Stimulated activated CD8-positive, alpha-beta memory T cell treated with anti-CD3 and anti-CD28 coated beads, Interleukin-7, amount 100 ng/mL, for 24 hours (primary cell): Measurements from ENCODE around the gene SEMA7A.
A peak's percentile ranks its signal among the peaks of the same experiment; 100 is the strongest.
"Not testable (repeated sequence)": the region's sequence is repeated elsewhere in the genome, so short reads cannot be mapped to it uniquely, and the experiment has no call there.

Experiments used
- DNase-seq: peaks from one replicate; pipeline ENCODE4 v3.0.0-alpha.2; 2020; ENCODE audit warnings: low read depth

Gene SEMA7A, protein sequence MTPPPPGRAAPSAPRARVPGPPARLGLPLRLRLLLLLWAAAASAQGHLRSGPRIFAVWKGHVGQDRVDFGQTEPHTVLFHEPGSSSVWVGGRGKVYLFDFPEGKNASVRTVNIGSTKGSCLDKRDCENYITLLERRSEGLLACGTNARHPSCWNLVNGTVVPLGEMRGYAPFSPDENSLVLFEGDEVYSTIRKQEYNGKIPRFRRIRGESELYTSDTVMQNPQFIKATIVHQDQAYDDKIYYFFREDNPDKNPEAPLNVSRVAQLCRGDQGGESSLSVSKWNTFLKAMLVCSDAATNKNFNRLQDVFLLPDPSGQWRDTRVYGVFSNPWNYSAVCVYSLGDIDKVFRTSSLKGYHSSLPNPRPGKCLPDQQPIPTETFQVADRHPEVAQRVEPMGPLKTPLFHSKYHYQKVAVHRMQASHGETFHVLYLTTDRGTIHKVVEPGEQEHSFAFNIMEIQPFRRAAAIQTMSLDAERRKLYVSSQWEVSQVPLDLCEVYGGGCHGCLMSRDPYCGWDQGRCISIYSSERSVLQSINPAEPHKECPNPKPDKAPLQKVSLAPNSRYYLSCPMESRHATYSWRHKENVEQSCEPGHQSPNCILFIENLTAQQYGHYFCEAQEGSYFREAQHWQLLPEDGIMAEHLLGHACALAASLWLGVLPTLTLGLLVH

DNA sequence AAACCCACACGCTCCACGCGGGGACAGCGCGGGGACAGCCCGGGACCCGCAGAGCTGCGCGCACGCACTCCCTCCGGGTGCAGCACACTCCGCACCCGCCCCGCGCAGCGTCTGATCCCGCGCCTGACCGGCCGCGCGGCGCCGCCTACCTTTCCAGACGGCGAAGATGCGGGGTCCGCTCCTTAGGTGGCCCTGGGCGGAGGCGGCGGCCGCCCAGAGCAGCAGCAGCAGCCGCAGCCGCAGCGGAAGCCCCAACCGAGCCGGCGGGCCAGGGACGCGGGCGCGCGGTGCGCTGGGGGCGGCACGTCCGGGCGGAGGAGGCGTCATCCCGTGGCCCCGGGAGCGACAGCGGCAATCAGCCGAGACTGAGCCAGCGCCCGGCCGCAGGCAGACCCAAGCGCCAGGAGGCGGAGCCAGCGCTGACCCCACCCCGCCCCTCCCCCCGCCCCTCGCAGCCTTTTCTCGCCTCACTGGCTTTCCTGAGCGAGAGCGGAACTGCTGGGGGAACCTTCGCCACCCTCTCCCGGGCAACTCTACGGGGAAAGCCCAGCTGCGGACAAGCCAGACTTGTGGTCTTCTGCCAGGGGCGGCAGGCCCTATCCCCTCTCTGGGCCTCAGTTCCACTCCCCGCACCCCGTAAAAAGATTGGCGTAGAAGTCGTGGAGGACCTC is at the start of gene SEMA7A:
SEMA7A (minus strand) TSS at position 367 of the 671 bp plus-strand sequence; CDS start at position 327, 40 bp downstream.
- DNase-seq = peak; percentile 56

DNA sequence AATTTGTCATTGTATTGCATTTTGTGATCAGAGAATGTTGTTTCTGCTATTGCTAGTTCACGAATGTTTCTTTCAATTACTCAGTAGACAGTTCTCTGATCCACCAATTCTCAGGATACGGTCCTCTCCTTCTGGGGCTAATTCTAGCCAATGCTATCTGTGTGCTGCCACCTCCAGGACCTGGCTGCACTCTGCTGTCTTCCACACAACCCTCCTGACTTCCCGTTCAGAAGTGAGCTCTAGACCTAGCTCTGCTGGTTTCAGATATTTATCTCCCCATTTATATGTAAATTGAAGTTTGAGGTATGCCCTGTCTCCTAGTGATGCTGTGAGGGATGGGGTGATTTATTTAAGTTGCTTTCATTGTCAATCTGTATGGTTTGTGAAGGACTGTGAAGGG is 48.9 kb upstream of the SEMA7A start:
- DNase-seq = no peak

DNA sequence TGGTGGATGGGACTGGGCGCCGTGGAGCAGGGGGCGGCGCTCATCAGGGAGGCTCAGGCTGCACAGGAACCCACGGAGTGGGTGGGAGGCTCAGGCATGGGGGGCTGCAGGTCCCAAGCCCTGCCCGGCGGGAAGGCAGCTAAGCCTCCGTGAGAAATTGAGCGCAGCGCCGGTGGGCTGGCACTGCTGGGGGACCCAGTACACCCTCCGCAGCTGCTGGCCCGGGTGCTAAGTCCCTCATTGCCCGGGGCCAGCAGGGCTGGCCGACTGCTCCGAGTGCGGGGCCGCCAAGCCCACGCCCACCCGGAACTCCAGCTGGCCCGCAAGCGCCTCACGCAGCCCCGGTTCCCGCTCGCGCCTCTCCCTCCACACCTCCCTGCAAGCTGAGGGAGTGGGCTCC is 46.6 kb upstream of the SEMA7A start:
- DNase-seq = not testable (repeated sequence)

GRCh38 chr15:74471621-74472020 is 37.9 kb upstream of the SEMA7A start:
- not testable (repeated sequence) for DNase-seq

GRCh38 chr15:74470631-74471395 is 37.1 kb upstream of the SEMA7A start:
- DNase-seq = no peak

DNA sequence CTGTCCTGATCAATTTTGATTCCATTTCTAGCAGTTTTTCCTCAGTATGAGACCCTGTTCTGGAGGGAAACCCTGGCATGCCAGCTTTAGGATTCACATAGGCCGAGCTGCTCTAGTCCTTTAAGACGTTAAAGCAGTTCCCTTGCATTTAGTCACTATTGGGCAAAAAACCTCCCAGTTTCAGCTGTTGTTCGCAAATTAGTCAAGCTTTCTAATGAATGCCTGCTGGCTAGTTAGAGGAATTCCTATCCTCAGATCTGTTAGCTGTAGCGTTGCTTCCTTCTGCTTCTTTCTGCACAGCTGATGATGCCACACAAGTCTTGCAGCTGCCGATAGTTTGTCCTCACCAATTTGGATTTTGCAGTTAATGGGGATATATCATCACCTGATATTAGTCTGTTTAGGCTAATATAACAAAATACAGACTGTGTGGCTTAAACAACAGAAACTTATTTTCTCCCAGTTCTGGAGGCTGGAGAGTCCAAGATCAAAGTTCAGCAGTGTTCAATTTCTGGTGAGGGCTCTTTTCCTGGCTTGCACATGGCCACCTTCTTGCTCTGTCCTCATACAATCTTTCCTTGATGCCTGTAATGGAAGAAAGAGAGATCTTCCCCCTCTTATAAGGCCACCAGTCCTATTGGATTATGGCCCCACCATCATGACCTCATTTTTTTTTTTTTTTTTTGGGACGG is 34.7 kb upstream of the SEMA7A start:
- DNase-seq = no peak

DNA sequence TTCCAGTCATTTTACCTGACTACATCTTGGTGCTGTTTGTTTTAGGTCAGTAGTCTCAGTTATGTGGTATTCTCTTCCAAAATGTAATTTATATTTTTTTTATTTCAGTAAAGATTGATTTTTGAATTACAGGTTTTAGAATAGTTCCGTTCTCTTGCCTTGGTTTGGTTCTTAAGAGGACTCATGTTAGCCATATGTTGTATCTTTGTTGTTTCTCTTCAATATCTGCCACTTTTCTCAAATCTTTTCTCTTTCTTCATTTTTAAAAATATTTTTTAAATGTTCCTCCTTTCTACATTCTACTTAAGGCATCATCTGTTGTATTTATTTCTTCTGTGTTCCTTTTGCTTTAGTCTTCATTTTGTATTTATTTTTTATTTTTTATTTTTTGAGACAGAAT is 32.8 kb upstream of the SEMA7A start:
- DNase-seq = no peak

DNA sequence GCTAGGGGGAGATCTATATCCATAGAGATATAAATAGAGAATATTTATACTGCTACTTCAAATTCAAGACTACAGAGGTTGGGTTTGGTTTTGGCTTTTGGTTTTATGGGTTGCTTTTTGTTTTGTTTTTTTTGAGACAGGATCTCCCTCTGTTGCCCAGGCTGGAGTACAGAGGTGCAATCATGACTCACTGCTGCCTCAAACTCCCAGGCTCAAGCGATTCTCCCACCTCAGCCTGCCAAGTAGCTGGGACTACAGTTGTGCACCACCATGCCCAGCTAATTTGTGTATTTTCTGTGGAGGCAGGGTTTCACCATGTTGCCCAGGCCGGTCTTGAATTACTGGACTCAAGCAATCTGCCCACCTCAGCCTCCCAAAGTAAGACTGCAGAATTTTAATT is 31.1 kb upstream of the SEMA7A start:
- DNase-seq = no peak

DNA sequence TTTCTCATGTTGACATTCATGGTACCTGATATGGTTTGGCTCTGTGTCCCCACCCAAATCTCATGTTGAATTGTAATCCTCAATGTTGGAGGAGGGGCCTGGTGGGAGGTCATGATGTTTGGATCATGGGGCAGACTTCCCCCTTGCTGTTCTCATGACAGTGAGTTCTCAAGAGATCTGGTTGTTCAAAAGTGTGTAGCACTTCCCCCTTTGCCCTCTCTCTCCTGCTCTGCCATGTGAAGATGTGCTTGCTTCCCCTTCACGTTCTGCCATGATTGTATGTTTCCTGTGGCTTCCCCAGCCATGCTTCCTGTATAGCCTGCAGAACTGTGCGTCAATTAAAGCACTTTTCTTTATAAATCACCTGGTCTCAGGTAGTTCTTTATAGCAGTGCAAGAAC is 30.5 kb upstream of the SEMA7A start:
- no peak for DNase-seq

- DNase-seq = no peak
Observed at GRCh38 chr15:74463634-74464033, 29.9 kb upstream of the SEMA7A start.

GRCh38 chr15:74461847-74462511 is 28.2 kb upstream of the SEMA7A start:
- DNase-seq = no peak

DNA sequence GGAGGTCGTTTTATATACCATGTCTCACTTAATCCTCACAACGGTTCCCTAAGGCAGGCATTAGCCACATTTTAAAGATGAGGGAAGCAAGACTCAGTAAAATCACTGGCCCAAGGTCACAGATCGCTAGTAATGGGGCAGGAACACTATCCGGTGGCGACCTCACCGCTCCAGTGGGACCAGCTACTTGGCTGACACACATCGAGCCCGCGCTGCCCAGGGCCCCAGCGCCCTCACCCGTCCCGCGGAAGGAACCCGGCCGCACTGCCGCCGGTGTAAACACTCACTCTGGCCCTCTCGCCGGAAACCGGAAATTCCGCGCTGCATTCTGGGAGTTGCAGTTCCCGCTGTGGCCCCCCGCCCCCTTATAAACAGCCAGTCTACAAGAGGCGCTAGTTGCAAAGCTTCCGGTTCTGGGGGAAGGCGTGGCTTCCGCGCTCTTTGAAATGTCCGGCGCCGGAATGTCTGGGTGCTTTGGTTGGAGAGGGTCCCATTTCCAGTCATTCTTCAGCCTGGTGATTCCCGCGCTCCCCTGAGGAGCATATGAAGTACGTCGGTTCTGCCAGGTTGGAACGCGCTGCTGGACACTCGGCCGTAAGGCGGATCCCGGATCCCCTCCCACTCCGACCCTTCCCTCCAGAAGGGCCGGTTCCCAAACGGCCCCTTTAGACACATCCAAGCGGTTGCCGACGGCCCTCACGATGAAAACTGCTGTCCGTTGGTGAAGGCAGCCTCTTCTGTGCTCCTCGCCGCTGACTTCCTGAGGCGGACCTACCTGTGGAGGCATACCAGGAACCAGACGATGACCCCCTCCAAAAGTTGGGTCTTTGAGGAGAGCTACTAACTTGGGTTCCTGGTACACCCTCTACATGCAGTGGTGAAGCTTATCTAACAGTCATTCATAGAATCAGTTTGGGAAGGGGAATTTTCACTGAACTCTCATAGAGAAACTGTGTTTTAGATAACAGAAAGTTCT is 27.4 kb upstream of the SEMA7A start, which contains the start of gene UBL7:
UBL7 (minus strand) TSS at position 290 of the 976 bp plus-strand sequence. CDS start 2,293 bp downstream, outside the sequence.
- peak; percentile 95 for DNase-seq

- DNase-seq = no peak
Observed at GRCh38 chr15:74460298-74460697, 26.5 kb upstream of the SEMA7A start.

DNA sequence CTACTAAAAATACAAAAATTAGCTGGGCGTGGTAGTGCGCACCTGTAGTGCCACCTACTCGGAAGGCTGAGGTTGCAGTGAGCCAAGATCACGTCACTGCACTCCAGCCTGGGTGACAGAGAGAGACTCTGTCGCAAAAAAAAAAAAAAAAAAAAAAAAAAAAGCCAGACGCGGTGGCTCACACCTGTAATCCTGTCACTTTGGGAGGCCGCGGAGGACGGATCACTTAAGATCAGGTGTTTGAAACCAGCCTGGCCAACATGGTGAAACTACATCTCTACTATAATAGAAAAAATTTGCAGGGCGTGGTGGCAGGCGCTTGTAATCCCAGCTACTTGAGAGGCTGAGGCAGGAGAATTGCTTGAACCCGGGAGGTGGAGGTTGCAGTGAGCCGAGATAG is 26.0 kb upstream of the SEMA7A start:
- not testable (repeated sequence) for DNase-seq

GRCh38 chr15:74458473-74458872 is 24.7 kb upstream of the SEMA7A start:
- DNase-seq = no peak

DNA sequence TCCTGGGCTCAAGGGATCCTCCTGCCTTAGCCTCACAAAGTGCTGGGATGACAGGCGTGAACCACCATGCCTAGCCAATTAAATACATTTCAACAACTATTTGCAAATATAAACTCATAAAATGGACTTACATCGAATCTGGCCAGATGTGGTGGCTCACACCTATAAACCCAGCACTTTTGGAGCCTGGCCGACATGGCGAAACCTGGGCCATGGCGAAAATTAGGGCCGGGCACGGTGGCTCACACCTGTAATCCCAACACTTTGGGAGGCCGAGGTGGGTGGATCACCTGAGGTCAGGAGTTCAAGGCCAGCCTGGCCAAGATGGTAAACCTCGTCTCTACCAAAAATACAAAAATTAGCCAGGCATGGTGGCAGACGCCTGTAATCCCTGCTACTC is 23.3 kb upstream of the SEMA7A start:
- DNase-seq = not testable (repeated sequence)

GRCh38 chr15:74454764-74455500 is 21.2 kb upstream of the SEMA7A start:
- DNase-seq = no peak

DNA sequence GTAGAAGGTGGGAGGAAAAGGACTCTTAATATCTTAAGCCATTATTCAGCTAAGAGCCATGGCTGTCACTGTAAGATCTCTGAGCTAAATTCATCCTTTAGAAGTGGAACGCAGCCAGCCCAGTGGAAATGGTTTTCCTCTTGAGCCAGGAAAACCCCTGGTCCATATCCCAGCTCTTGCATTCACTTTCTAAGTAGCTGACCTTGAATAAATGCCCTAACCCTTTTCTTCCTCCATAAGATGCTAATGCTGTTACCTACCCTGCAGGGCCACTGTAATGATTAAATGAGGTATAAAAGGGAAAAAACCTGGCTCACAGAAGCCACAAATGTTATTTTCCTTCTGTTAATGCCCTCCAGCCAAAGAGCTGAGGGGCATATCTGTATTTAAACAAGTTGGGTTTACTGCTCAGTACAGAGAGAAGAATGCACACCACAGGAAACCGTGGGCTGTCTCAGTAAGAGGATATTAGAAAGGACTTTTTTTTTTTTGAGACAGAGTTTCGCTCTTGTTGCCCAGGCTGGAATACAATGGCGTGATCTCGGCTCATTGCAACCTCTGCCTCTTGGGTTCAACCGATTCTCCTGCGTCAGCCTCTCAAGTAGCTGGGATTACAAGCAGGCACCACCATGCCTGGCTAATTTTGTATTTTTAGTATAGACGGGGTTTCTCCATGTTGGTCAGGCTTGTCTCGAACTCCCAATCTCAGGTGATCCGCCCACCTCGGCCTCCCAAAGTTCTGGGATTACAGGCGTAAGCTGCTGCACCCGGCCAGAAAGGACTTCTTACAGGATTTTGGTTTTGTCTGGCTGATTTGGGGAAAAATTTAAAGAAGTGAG is 20.4 kb upstream of the SEMA7A start:
- no peak for DNase-seq
